Measurements from ENCODE around the gene REPS1.

REPS1 gene

GRCh38 chr6:138986578-138986977 is 1.5 kb downstream of the REPS1 start:
- 5 to 11% methylated on average over 3 of the region's 3 CpGs for WGBS, 2 experiments
- no peaks in the 10 kb centered on the region for H3K36me3 ChIP-seq (ENCODE audit: control insufficient read depth, insufficient read depth, low read length)
- peaks cover 7% of the 10 kb centered on the region for H3K4me1 ChIP-seq (ENCODE audit: control insufficient read depth, insufficient read depth, low read length)
- H3K27ac ChIP-seq (ENCODE audit: insufficient read depth, low read depth, low read length, poor library complexity, severe bottlenecking) = no peak overlapping the region
- H3K9me3 ChIP-seq (ENCODE audit: control insufficient read depth, low read length) = no peaks in the 10 kb centered on the region
- H3K4me3 ChIP-seq (ENCODE audit: insufficient read depth, low read depth, low read length) = peak overlapping the region; percentile 69
- H3K27me3 ChIP-seq (ENCODE audit: control insufficient read depth, insufficient read depth, low read length, poor library complexity, severe bottlenecking) = no peaks in the 10 kb centered on the region

- 96 to 98% methylated on average over 2 of the region's 2 CpGs for WGBS, 2 experiments
- H3K36me3 ChIP-seq (ENCODE audit: control insufficient read depth, insufficient read depth, low read length) = no peaks in the 10 kb centered on the region
- H3K27ac ChIP-seq (ENCODE audit: insufficient read depth, low read depth, low read length, poor library complexity, severe bottlenecking) = no peak overlapping the region
- H3K27me3 ChIP-seq (ENCODE audit: control insufficient read depth, insufficient read depth, low read length, poor library complexity, severe bottlenecking) = no peaks in the 10 kb centered on the region
- no peaks in the 10 kb centered on the region for H3K9me3 ChIP-seq (ENCODE audit: control insufficient read depth, low read length)
- H3K4me1 ChIP-seq (ENCODE audit: control insufficient read depth, insufficient read depth, low read length) = peaks cover 9% of the 10 kb centered on the region
- H3K4me3 ChIP-seq (ENCODE audit: insufficient read depth, low read depth, low read length) = no peak overlapping the region
Measured at GRCh38 chr6:138981416-138981815, 6.6 kb downstream of the REPS1 start.

- WGBS, 2 experiments = 86 to 89% methylated on average over 5 of the region's 5 CpGs
- H3K27ac ChIP-seq (ENCODE audit: insufficient read depth, low read depth, low read length, poor library complexity, severe bottlenecking) = no peak overlapping the region
- no peaks in the 10 kb centered on the region for H3K9me3 ChIP-seq (ENCODE audit: control insufficient read depth, low read length)
- H3K27me3 ChIP-seq (ENCODE audit: control insufficient read depth, insufficient read depth, low read length, poor library complexity, severe bottlenecking) = no peaks in the 10 kb centered on the region
- no peak overlapping the region for H3K4me3 ChIP-seq (ENCODE audit: insufficient read depth, low read depth, low read length)
- H3K4me1 ChIP-seq (ENCODE audit: control insufficient read depth, insufficient read depth, low read length) = peaks cover 10% of the 10 kb centered on the region
- H3K36me3 ChIP-seq (ENCODE audit: control insufficient read depth, insufficient read depth, low read length) = no peaks in the 10 kb centered on the region
Measured at GRCh38 chr6:138979813-138980668, 8.0 kb downstream of the REPS1 start.

GRCh38 chr6:138979365-138979764 is 8.7 kb downstream of the REPS1 start:
- Histone ChIP-seq H3K4me1 (ENCODE audit: control insufficient read depth, insufficient read depth, low read length) (peaks cover 12% of the 10 kb centered on the region), H3K27ac (ENCODE audit: insufficient read depth, low read depth, low read length, poor library complexity, severe bottlenecking) (no peak overlapping the region), H3K27me3 (ENCODE audit: control insufficient read depth, insufficient read depth, low read length, poor library complexity, severe bottlenecking) (no peaks in the 10 kb centered on the region), H3K36me3 (ENCODE audit: control insufficient read depth, insufficient read depth, low read length) (no peaks in the 10 kb centered on the region), H3K9me3 (ENCODE audit: control insufficient read depth, low read length) (no peaks in the 10 kb centered on the region), H3K4me3 (ENCODE audit: insufficient read depth, low read depth, low read length) (no peak overlapping the region)
- 84 to 85% methylated on average over 2 of the region's 2 CpGs for whole genome bisulfite sequencing, 2 experiments

- H3K36me3 ChIP-seq (ENCODE audit: control insufficient read depth, insufficient read depth, low read length) = no peaks in the 10 kb centered on the region
- no peaks in the 10 kb centered on the region for H3K27me3 ChIP-seq (ENCODE audit: control insufficient read depth, insufficient read depth, low read length, poor library complexity, severe bottlenecking)
- H3K27ac ChIP-seq (ENCODE audit: insufficient read depth, low read depth, low read length, poor library complexity, severe bottlenecking) = no peak overlapping the region
- no peak overlapping the region for H3K4me3 ChIP-seq (ENCODE audit: insufficient read depth, low read depth, low read length)
- 87 to 91% methylated on average over 4 of the region's 4 CpGs for WGBS, 2 experiments
- no peaks in the 10 kb centered on the region for H3K9me3 ChIP-seq (ENCODE audit: control insufficient read depth, low read length)
- H3K4me1 ChIP-seq (ENCODE audit: control insufficient read depth, insufficient read depth, low read length) = peaks cover 12% of the 10 kb centered on the region
Measured at GRCh38 chr6:138978229-138978628, 9.8 kb downstream of the REPS1 start.

- no CpG with 5 or more reads among the region's 1 CpG for WGBS, 2 experiments
- no peak overlapping the region for H3K4me3 ChIP-seq (ENCODE audit: insufficient read depth, low read depth, low read length)
- H3K4me1 ChIP-seq (ENCODE audit: control insufficient read depth, insufficient read depth, low read length) = peaks cover 13% of the 10 kb centered on the region
- H3K9me3 ChIP-seq (ENCODE audit: control insufficient read depth, low read length) = no peaks in the 10 kb centered on the region
- no peaks in the 10 kb centered on the region for H3K27me3 ChIP-seq (ENCODE audit: control insufficient read depth, insufficient read depth, low read length, poor library complexity, severe bottlenecking)
- H3K27ac ChIP-seq (ENCODE audit: insufficient read depth, low read depth, low read length, poor library complexity, severe bottlenecking) = no peak overlapping the region
- no peaks in the 10 kb centered on the region for H3K36me3 ChIP-seq (ENCODE audit: control insufficient read depth, insufficient read depth, low read length)
Measured at GRCh38 chr6:138977646-138978167, 10.3 kb downstream of the REPS1 start.

- H3K27me3 ChIP-seq (ENCODE audit: control insufficient read depth, insufficient read depth, low read length, poor library complexity, severe bottlenecking) = no peaks in the 10 kb centered on the region
- H3K27ac ChIP-seq (ENCODE audit: insufficient read depth, low read depth, low read length, poor library complexity, severe bottlenecking) = no peak overlapping the region
- peaks cover 16% of the 10 kb centered on the region for H3K4me1 ChIP-seq (ENCODE audit: control insufficient read depth, insufficient read depth, low read length)
- H3K36me3 ChIP-seq (ENCODE audit: control insufficient read depth, insufficient read depth, low read length) = no peaks in the 10 kb centered on the region
- 91 to 96% methylated on average over 1 to 2 of the region's 2 CpGs for WGBS, 2 experiments
- no peak overlapping the region for H3K4me3 ChIP-seq (ENCODE audit: insufficient read depth, low read depth, low read length)
- no peaks in the 10 kb centered on the region for H3K9me3 ChIP-seq (ENCODE audit: control insufficient read depth, low read length)
Measured at GRCh38 chr6:138977242-138977641, 10.8 kb downstream of the REPS1 start.

GRCh38 chr6:138975815-138976214 is 12.2 kb downstream of the REPS1 start:
- Histone ChIP-seq H3K4me3 (ENCODE audit: insufficient read depth, low read depth, low read length) (no peak overlapping the region), H3K4me1 (ENCODE audit: control insufficient read depth, insufficient read depth, low read length) (peaks cover 20% of the 10 kb centered on the region), H3K27me3 (ENCODE audit: control insufficient read depth, insufficient read depth, low read length, poor library complexity, severe bottlenecking) (no peaks in the 10 kb centered on the region), H3K9me3 (ENCODE audit: control insufficient read depth, low read length) (no peaks in the 10 kb centered on the region), H3K27ac (ENCODE audit: insufficient read depth, low read depth, low read length, poor library complexity, severe bottlenecking) (no peak overlapping the region), H3K36me3 (ENCODE audit: control insufficient read depth, insufficient read depth, low read length) (no peaks in the 10 kb centered on the region)
- 96% methylated on average over 3 to 4 of the region's 4 CpGs for WGBS, 2 experiments

- 100% methylated on average over 2 of the region's 2 CpGs; no CpG with 5 or more reads in 1 of the 2 experiments for WGBS, 2 experiments
- Histone ChIP-seq H3K27ac (ENCODE audit: insufficient read depth, low read depth, low read length, poor library complexity, severe bottlenecking) (no peak overlapping the region), H3K4me1 (ENCODE audit: control insufficient read depth, insufficient read depth, low read length) (peaks cover 31% of the 10 kb centered on the region)
Measured at GRCh38 chr6:138973466-138974153, 14.4 kb downstream of the REPS1 start.

GRCh38 chr6:138972226-138972665 is 15.8 kb downstream of the REPS1 start:
- H3K9me3 ChIP-seq (ENCODE audit: control insufficient read depth, low read length) = no peaks in the 10 kb centered on the region
- H3K27me3 ChIP-seq (ENCODE audit: control insufficient read depth, insufficient read depth, low read length, poor library complexity, severe bottlenecking) = no peaks in the 10 kb centered on the region
- peaks cover 31% of the 10 kb centered on the region for H3K4me1 ChIP-seq (ENCODE audit: control insufficient read depth, insufficient read depth, low read length)
- no peaks in the 10 kb centered on the region for H3K36me3 ChIP-seq (ENCODE audit: control insufficient read depth, insufficient read depth, low read length)
- WGBS, 2 experiments = 77 to 86% methylated on average over 3 of the region's 3 CpGs
- H3K4me3 ChIP-seq (ENCODE audit: insufficient read depth, low read depth, low read length) = no peak overlapping the region
- peak overlapping the region; percentile 38 for H3K27ac ChIP-seq (ENCODE audit: insufficient read depth, low read depth, low read length, poor library complexity, severe bottlenecking)

More at GRCh38 chr6:138973466-138974153, 14.4 kb downstream of the REPS1 start:
- Histone ChIP-seq H3K27me3 (ENCODE audit: control insufficient read depth, insufficient read depth, low read length, poor library complexity, severe bottlenecking) (no peaks in the 10 kb centered on the region), H3K4me3 (ENCODE audit: insufficient read depth, low read depth, low read length) (no peak overlapping the region), H3K9me3 (ENCODE audit: control insufficient read depth, low read length) (no peaks in the 10 kb centered on the region), H3K36me3 (ENCODE audit: control insufficient read depth, insufficient read depth, low read length) (no peaks in the 10 kb centered on the region)

Data from ectodermal cell (in vitro differentiated cells).